Measurements from ENCODE around the gene FOXP1.

GRCh38 chr3:71048948-71049347 lies 534.6 kb downstream of the FOXP1 start:
- TF ChIP-seq CTCF (IDR thresholded peaks at IDR 0.05; ENCODE audit: low read depth, low read length, poor library complexity, severe bottlenecking) (no peak), EZH2phosphoT487 (IDR thresholded peaks at IDR 0.05; ENCODE audit: borderline replicate concordance, low read length) (no peak)
